Esophagus muscularis mucosa (tissue), 4 donors: ENCODE data around the gene ULK1.

Source experiments
- EP300 ChIP-seq: sonication (generic); formaldehyde crosslinking; IDR thresholded peaks from one replicate; pipeline ENCODE4 v1.6.1; 2017; ENCODE audit warnings: antibody characterized with exemption
- POLR2A ChIP-seq: fragments of 450-650 bp; IDR thresholded peaks from one replicate; pipeline ENCODE4 v1.6.1; 2017; ENCODE audit warnings: antibody characterized with exemption, moderate library complexity, mild to moderate bottlenecking, low read depth
- TF ChIP-seq, protein P1 (sequence below), 3 experiments: fragments of 200-600 bp in 2 of 3; fragments of 450-650 bp in 1 of 3; sonication (generic) in 2 of 3; IDR thresholded peaks; one replicate each; pipeline ENCODE4 v1.5.1; 2017 to 2019; ENCODE audit warnings: antibody characterized with exemption in 3 of 3, mild to moderate bottlenecking in 2 of 3, moderate library complexity in 1 of 3

DNA sequence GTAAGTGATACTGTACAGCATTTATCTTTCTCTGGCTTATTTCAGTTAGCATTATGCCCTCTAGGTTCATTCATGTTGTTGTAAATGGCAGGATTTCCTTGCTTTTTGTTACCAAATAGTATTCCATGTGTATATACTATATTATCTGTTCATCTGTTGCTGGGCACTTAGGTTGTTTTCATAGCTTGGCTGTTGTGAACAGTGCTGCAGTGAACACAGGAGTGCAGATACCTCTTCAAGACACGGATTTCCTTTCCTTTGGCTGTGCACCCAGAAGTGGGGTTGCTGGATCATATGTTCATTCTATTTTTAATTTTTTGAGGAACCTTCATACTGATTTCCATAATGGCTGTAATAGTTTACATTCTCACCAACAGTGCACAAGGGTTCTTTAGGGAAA is 76.8 kb downstream of the ULK1 start:
- TF ChIP-seq, protein P1, sequence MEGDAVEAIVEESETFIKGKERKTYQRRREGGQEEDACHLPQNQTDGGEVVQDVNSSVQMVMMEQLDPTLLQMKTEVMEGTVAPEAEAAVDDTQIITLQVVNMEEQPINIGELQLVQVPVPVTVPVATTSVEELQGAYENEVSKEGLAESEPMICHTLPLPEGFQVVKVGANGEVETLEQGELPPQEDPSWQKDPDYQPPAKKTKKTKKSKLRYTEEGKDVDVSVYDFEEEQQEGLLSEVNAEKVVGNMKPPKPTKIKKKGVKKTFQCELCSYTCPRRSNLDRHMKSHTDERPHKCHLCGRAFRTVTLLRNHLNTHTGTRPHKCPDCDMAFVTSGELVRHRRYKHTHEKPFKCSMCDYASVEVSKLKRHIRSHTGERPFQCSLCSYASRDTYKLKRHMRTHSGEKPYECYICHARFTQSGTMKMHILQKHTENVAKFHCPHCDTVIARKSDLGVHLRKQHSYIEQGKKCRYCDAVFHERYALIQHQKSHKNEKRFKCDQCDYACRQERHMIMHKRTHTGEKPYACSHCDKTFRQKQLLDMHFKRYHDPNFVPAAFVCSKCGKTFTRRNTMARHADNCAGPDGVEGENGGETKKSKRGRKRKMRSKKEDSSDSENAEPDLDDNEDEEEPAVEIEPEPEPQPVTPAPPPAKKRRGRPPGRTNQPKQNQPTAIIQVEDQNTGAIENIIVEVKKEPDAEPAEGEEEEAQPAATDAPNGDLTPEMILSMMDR (IDR thresholded peaks at IDR 0.05) = no peak
- TF ChIP-seq EP300 = no peak
- no peak for TF ChIP-seq POLR2A
